CD4-positive, alpha-beta T cell treated with Interleukin-17A for 4 hours (primary cell): ENCODE results near the gene INSRR.

Experiments
- DNase-seq: peaks from one replicate; pipeline ENCODE4 v3.0.0-alpha.2; 2020; ENCODE audit warnings: mixed read lengths

INSRR gene

DNA sequence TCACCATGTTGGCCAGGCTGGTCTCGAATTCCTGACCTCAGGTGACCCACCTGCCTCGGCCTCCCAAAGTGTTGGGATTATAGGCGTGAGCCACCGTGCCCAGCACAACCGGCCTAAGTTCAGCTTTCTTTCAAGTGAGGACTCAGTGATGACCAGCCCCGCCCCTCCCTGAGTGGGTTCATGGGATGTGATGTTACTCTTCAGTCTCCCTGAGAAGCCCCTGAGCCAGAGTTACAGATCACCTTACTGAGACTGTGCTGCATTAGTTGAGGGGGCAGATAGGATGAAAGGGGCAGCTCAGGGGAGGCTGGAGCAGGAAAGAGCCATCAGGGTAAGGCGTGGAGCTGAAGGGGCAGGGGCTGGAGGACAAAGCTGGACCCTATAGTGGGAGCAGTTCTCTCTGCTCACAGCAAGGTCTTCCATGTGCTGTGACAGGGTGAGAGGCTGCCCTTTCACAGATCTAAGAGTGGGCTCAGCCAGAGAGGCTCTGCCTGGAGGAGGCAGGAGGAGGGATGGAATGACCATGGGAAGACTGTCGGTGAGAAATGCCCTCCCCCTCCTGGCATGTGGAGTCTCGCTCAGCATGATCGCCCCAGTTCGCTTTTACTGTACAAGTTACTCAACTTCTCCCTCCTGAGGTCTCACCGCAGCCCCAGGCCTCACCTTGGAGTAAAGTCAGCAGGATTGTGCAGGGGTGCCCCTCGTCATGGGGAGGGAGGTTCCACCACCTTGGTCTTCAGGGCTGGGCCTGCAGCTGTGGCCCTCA is 55.6 kb downstream of the INSRR start:
- no peak for DNase-seq

DNA sequence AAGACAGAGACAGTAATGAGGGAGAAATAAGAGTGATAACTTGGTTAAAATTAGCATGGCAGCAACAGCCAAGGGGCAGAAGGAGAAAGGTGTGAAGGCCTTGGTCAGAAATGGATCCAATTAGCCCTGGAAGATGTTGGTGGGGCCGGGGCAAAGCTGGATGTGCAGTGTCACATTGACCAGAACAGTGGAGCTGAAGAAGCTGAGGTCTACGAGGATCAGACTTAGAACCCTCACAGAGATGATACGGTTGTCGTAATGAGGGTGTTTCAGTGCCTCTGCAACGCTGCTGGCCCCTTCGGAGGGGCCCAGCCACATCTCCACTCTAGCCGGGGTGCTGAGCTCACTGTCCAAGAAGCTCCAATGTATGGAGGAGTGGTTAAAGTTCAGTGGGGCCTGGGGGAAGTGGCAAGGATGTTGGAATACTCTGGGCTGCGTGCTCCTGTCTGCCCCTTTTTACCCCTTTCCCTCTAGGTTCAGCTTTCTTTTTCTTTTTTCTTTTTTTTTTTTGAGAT is 56.4 kb downstream of the INSRR start:
- DNase-seq, result no peak

DNA sequence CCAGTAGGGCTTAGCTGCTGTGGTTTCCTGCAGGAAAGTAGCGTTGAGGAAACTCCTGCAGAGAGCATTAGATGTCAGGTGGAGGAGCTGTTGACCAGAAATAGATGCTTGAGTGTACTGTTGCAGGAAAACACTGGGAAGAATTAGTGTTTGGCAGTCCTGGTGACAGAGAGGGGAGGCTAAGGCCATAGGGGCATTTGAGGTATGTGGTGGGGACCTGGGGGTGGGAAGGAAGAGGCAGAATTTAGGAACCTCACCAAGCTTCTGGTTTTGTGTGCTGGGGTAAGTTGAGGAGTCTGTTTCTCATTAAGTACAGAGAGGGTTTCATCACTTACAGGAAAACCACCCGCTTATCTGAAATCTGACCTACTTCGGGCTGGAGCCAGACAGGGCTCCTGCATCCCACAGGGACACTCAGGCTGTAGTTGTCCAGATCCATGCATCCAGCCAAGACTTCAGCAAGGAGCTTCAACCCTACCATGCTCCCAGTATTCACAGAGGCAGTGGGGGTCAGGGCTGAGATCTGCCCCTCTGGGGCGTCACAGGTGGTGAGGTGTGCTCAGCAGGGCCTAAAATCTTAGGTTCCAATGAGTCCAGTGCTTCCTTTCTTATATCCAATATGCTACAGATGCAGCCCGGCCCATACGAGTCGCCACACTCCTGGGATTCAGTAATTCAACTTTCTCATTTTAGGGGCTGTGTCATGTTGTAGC is 57.4 kb downstream of the INSRR start:
- DNase-seq, result no peak

DNA sequence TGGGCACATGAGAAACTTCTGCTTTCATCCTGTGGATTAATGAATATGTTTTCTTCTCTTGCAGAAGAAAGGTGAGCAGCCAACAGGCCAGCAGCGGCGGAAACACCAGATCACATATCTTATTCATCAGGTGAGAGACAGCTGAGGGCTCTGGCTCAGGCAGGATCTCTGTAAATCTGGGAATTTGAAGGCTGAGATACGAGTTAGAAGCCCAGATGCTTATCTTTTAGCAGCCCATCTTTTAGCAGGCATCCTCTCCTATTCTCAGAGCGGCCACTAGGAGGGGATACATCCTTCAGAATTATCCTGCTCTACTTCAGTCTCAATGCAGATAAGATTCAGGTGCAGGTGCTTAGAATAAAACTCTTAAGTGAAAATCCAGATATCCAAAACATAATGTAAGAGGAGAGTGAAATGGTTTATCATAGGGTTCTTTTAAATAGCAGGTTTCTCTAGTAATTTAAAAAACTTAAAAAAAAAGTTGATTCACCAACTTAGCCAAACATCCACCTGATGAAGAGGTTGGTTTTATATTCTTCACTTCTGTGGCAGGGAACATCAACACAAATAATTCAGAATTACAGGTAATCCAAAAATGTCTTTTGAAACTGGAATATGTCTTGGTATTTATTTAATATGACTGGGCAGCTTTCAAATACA is 61.6 kb downstream of the INSRR start:
- peak; percentile 71 for DNase-seq

DNA sequence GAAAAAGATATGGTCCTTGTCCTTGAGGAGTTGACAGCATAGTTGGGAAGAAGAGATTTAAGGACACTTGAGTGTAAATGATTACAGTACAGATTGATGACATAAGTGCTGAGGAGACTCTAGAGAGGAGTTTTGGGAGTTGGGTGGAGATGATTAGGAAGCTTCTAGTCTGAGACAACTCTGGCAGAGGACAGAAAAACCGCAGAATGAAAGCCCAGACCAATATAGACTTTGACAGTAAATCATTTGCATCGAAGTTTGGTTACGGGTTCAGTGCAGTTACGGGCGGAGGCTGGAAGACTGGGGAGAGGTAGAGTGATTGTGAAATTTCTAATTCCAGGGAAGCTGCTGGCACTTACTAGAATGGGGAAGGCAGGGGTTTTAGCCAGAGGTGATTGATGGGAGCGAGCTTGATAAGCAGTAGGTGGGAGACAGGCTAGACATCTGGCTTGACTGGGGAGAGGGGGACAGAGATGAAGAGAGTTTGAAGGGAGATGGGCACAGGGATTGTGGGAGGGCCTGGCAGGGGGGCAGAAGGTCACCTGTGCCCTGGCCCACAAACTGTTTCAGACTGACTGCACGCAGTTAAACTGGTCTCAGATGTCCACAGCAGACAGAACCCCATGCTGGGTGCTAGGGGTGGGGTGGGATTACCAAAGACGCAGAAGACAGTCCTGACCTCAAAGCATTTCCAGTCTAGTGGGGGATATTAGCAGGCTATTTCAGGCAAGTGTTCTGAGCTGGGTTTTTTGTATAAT is 62.4 kb downstream of the INSRR start:
- DNase-seq, result no peak

DNA sequence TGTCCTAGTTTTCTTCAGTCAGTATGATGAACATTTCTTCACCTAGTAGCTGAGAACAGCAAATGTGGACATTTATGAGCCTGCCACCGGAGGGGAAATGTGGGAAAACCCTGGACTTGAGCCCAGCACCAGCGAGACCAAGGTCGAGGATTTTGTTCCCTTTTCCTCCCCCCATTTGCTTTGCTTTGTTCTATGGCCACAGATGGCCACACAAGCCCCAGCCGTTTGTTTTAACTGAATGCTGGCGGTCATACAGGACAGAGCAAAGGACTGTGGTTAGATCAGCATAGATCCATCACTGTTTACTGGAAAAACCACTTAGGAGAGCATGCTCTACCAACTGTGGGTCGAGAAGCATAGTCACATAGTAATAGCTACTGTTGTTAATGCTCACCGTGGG is 63.1 kb downstream of the INSRR start:
- DNase-seq, result no peak

DNA sequence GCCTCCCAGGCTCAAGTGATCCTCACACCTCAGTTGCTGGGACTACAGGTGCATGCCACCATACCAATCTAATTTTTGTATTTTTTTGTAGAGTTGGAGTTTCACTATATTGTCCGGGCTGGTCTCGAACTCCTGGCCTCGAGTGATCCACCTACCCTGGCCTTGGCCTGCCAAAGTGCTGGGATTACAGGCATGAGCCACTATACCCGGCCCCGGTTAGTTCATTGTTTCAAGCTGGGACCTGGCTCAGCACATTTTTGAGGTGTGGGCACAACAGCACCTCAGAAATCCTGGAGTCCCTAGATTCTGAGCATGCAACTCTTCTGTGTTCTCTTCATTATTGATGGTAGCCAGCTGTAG is 63.6 kb downstream of the INSRR start:
- no peak for DNase-seq

DNA sequence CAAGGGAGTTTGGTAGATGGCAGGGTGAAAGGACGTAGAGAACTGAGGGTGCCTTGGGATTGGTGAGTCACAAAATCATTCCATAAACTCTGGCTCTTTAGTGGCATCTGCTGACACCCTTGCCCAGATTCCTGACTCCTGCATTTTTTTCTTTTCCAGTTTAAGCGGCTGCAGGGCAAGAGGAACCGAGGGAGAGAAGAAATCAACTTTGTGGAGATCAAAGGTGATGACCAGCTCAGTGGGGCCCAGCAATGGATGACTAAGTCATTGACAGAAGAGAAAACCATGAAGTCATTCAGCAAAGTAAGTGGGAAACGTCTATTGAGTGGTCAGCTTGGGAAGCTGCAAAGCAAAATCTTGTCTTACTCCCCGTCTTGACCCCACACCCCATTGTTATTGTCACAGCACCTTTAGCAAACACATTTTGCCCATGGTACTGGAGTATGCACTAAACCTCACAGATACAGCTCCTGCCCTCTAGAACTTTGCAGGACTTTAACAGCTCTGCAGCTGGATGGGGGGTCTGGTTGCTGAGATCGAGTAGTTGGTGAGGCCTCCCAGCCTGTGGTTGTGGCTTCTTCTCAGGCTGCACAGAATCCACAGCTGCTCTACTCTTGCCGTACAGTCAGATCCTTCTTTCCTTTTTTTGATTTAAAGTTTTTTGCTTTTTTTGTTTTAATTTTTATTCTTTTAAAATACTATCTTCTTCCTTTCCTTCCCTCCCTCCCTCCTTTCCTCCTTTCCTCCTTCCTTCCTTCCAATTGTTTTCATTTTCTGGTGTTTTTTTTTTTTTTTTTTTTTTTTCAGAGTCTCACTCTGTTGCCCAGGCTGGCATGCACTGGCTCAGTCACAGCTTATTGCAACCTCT is 64.2 kb downstream of the INSRR start:
- DNase-seq, result no peak
